HG02884 (cell line): ENCODE data around the gene IST1.

Source experiments
- ATAC-seq: cut with Tn5 transposase; IDR thresholded peaks from one replicate; pipeline ENCODE4 v1.9.1; 2021; ENCODE audit warnings: mild to moderate bottlenecking, moderate library complexity; ENCODE audit not compliant: unreplicated experiment

Gene IST1

GRCh38 chr16:71916397-71916920 is 21.1 kb downstream of the IST1 start:
- no peak for ATAC-seq

GRCh38 chr16:71917900-71918299 is 22.6 kb downstream of the IST1 start:
- no peak for ATAC-seq

GRCh38 chr16:71919035-71919434 is 23.7 kb downstream of the IST1 start:
- peak; percentile 82 for ATAC-seq

GRCh38 chr16:71920658-71921057 is 25.3 kb downstream of the IST1 start:
- ATAC-seq = no peak

- no peak for ATAC-seq
These were observed 28.8 kb downstream of the IST1 start for GRCh38 chr16:71923941-71924690.

- ATAC-seq = no peak
These were observed 29.4 kb downstream of the IST1 start for GRCh38 chr16:71924710-71925109.

- no peak for ATAC-seq
These were observed 32.1 kb downstream of the IST1 start for GRCh38 chr16:71927383-71927782.

- ATAC-seq = no peak
These were observed 32.5 kb downstream of the IST1 start for GRCh38 chr16:71927787-71928186.

- ATAC-seq = no peak
These were observed 33.7 kb downstream of the IST1 start for GRCh38 chr16:71929048-71929447.

- no peak for ATAC-seq
These were observed 34.8 kb downstream of the IST1 start for GRCh38 chr16:71930013-71930563.

- no peak for ATAC-seq
These were observed 35.7 kb downstream of the IST1 start for GRCh38 chr16:71931001-71931400.

- no peak for ATAC-seq
These were observed 36.3 kb downstream of the IST1 start for GRCh38 chr16:71931599-71931998.

- no peak for ATAC-seq
These were observed 37.7 kb downstream of the IST1 start for GRCh38 chr16:71933017-71933416.

- no peak for ATAC-seq
These were observed 38.8 kb downstream of the IST1 start for GRCh38 chr16:71933913-71934695.

GRCh38 chr16:71937868-71938510 is 42.7 kb downstream of the IST1 start:
- ATAC-seq = no peak

- no peak for ATAC-seq
These were observed 48.6 kb downstream of the IST1 start for GRCh38 chr16:71943887-71944286.

GRCh38 chr16:71945616-71946015 is 50.3 kb downstream of the IST1 start:
- no peak for ATAC-seq

- no peak for ATAC-seq
These were observed 57.5 kb downstream of the IST1 start for GRCh38 chr16:71952825-71953224.

GRCh38 chr16:71954180-71954579 is 58.8 kb downstream of the IST1 start:
- ATAC-seq = no peak

GRCh38 chr16:71954699-71955195 is 59.4 kb downstream of the IST1 start:
- no peak for ATAC-seq

- no peak for ATAC-seq
These were observed 61.2 kb downstream of the IST1 start for GRCh38 chr16:71956486-71956885.
